GM12892 (cell line): Measurements from ENCODE around the gene SAE1.

Experiments
- POLR2A ChIP-seq: IDR thresholded peaks from 2 replicates; pipeline ENCODE4 v1.6.1; 2011; ENCODE audit warnings: low read depth, low read length, control low read depth
- POLR2AphosphoS5 ChIP-seq: IDR thresholded peaks from 2 replicates; pipeline ENCODE4 v1.6.1; 2011; ENCODE audit warnings: low read depth, low read length, control low read depth
- TAF1 ChIP-seq: IDR thresholded peaks from 2 replicates; pipeline ENCODE4 v1.6.1; 2011; ENCODE audit warnings: low read depth, mild to moderate bottlenecking, control low read depth, low read length, borderline replicate concordance

DNA sequence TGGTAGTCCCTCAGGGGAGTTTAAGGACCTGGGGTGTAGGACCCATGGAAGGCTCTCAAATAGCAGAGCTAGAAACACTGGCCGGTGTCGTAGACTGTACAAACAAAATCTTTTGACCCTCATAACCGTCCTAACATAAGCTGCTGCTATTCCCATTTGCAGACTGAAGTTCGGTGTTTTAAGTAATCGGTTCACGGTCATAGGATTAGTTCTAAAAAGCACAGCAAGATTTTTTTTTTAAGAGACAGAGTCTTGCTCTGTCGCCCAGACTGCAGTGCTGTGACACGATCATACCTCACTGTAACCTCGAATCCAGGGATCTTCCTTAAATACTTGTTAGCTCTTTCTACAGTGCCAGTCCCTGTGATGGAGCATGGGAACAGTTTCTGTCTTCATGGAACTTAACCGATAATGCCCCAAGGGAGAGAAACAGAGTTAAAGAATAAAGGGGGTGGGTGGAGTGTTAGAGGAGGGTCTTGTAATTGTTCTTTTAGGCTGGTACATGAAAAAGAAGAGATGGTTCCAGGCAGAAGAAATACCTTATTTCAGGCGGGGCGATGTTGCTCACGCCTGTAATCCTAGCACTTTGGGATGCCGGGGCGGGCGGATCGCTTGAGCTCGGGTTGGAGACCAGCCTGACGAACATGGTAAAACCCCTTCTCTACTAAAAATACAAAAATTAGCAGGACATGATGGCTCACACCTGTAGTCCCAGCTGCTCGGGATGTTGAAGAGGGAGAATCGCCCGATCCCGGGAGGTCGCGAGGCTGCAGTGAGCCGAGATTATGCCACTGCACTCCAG lies 16.6 kb upstream of the SAE1 start:
- TF ChIP-seq TAF1 (no peak), POLR2A (no peak), POLR2AphosphoS5 (no peak)
